GM23338 (cell line): ENCODE results near the gene SLC35F1. TPM values are rescaled to one million over a fixed set of nuclear protein-coding genes. Genes with fewer than 3 reads are reported as not detected.

Experiments used
- ATAC-seq: fragments of 200-7000 bp; cut with Tn5 transposase; 3 replicates; pipeline ENCODE4 v1.9.1; 2020
- DNase-seq: peaks from one replicate; pipeline ENCODE4 v3.0.0-alpha.2; 2015; ENCODE audit warnings: low spot score
- H2AFZ ChIP-seq: fragments of 200-600 bp; sonication (generic); 2 replicates; pipeline ENCODE4 v1.8.0; 2016; ENCODE audit warnings: antibody characterized with exemption, mild to moderate bottlenecking, moderate library complexity
- H3F3A ChIP-seq: fragments of 200-600 bp; sonication (generic); replicated peaks from 2 replicates; pipeline ENCODE4 v1.8.0; 2017; ENCODE audit warnings: antibody characterized with exemption, mixed run types, low read depth
- H3K27ac ChIP-seq: fragments of 200-600 bp; sonication (generic); 2 replicates; pipeline ENCODE4 v1.6.1; 2016; ENCODE audit warnings: low read depth
- H3K27me3 ChIP-seq: fragments of 200-600 bp; sonication (generic); 2 replicates; pipeline ENCODE4 v1.8.0; 2016; ENCODE audit warnings: mild to moderate bottlenecking, mixed run types, moderate library complexity; ENCODE audit not compliant: insufficient read depth
- H3K36me3 ChIP-seq: fragments of 200-600 bp; sonication (generic); 2 replicates; pipeline ENCODE4 v1.8.0; 2016; ENCODE audit warnings: mild to moderate bottlenecking; ENCODE audit not compliant: insufficient read depth
- H3K4me1 ChIP-seq: fragments of 200-600 bp; sonication (generic); 2 replicates; pipeline ENCODE4 v1.8.0; 2016; ENCODE audit warnings: mild to moderate bottlenecking, moderate library complexity; ENCODE audit not compliant: insufficient read depth
- H3K4me2 ChIP-seq: fragments of 200-600 bp; sonication (generic); 2 replicates; pipeline ENCODE4 v1.7.1; 2017; ENCODE audit warnings: mixed run types
- H3K4me3 ChIP-seq: fragments of 200-600 bp; sonication (generic); 2 replicates; pipeline ENCODE4 v1.6.1; 2016; ENCODE audit warnings: mixed run types
- H3K79me2 ChIP-seq: fragments of 200-600 bp; sonication (generic); replicated peaks from 2 replicates; pipeline ENCODE4 v1.8.0; 2017; ENCODE audit warnings: mild to moderate bottlenecking; ENCODE audit not compliant: insufficient read depth
- H3K9me2 ChIP-seq: fragments of 200-600 bp; sonication (generic); 2 replicates; pipeline ENCODE4 v1.8.0; 2017; ENCODE audit not compliant: insufficient read depth
- H4K20me1 ChIP-seq: fragments of 200-600 bp; sonication (generic); replicated peaks from 2 replicates; pipeline ENCODE4 v1.8.0; 2017; ENCODE audit warnings: mild to moderate bottlenecking; ENCODE audit not compliant: insufficient read depth
- H3K27ac Mint-ChIP-seq: 2 replicates; pipeline ENCODE4 v1.8.0; 2020; ENCODE audit warnings: inconsistent platforms, mild to moderate bottlenecking, moderate library complexity, mixed read lengths
- H3K27me3 Mint-ChIP-seq: 3 replicates; pipeline ENCODE4 v1.8.0; 2022; ENCODE audit warnings: low read depth, mild to moderate bottlenecking, moderate library complexity, mixed read lengths, inconsistent platforms; ENCODE audit not compliant: insufficient read depth, poor library complexity
- H3K36me3 Mint-ChIP-seq: 3 replicates; pipeline ENCODE4 v1.8.0; 2021; ENCODE audit warnings: low read depth, mild to moderate bottlenecking, inconsistent platforms, moderate library complexity, mixed read lengths
- H3K4me1 Mint-ChIP-seq: 3 replicates; pipeline ENCODE4 v1.8.0; 2020; ENCODE audit warnings: mild to moderate bottlenecking, inconsistent platforms, mixed read lengths
- H3K4me3 Mint-ChIP-seq: 3 replicates; pipeline ENCODE4 v1.8.0; 2021; ENCODE audit warnings: moderate library complexity, mild to moderate bottlenecking, inconsistent platforms, mixed read lengths
- H3K9me3 Mint-ChIP-seq: 3 replicates; pipeline ENCODE4 v1.8.0; 2020; ENCODE audit warnings: moderate library complexity, mild to moderate bottlenecking, inconsistent platforms, mixed read lengths
- CREB1 ChIP-seq: fragments of 250-450 bp; sonication (Bioruptor Pico); IDR thresholded peaks from 2 replicates; pipeline ENCODE4 v1.5.0; 2020; ENCODE audit warnings: low read depth, mild to moderate bottlenecking, moderate library complexity
- CTCF ChIP-seq, 2 experiments: fragments of 200-600 bp in 1 of 2; sonication (generic) in 1 of 2; conservative IDR thresholded peaks; 2 replicates each; pipeline versions ENCODE4 v1.5.1 to v1.6.1; 2016 to 2017; ENCODE audit warnings: antibody characterized with exemption in 2 of 2, low read depth in 2 of 2, mild to moderate bottlenecking in 2 of 2, moderate library complexity in 1 of 2
- EZH2 ChIP-seq: fragments of 200-600 bp; sonication (generic); IDR thresholded peaks from one replicate; pipeline ENCODE4 v1.8.0; 2017; ENCODE audit warnings: antibody characterized with exemption, mild to moderate bottlenecking, low read depth; ENCODE audit not compliant: unreplicated experiment
- EZH2phosphoT487 ChIP-seq: fragments of 200-600 bp; sonication (generic); IDR thresholded peaks from one replicate; pipeline ENCODE4 v1.8.1; 2018; ENCODE audit warnings: antibody characterized with exemption; ENCODE audit not compliant: unreplicated experiment
- NANOG ChIP-seq: IDR thresholded peaks from 2 replicates; pipeline ENCODE4 v1.6.1; 2016; ENCODE audit warnings: antibody characterized with exemption, borderline replicate concordance
- POLR2AphosphoS5 ChIP-seq: IDR thresholded peaks from 2 replicates; pipeline ENCODE4 v1.6.1; 2016; ENCODE audit warnings: antibody characterized with exemption, low read depth
- STAT1 ChIP-seq: IDR thresholded peaks from one replicate; pipeline ENCODE4 v1.6.1; 2016; ENCODE audit warnings: antibody characterized with exemption; ENCODE audit not compliant: unreplicated experiment
- ZNF114 ChIP-seq: fragments of 250-450 bp; sonication (Bioruptor Pico); IDR thresholded peaks from 2 replicates; pipeline ENCODE4 v1.5.0; 2020; ENCODE audit warnings: mild to moderate bottlenecking, moderate library complexity
- ZNF331 ChIP-seq: fragments of 250-450 bp; sonication (Bioruptor Pico); IDR thresholded peaks from 2 replicates; pipeline ENCODE4 v1.5.0; 2020; ENCODE audit warnings: low read depth, mild to moderate bottlenecking, moderate library complexity
- polyA plus RNA-seq: library from polyadenylated mRNA; unstranded; fragments of >200 nt; fragmentation: Nextera tagmentation; extraction: Ambion mirVana; gene quantifications from 2 replicates; pipeline ENCODE4 v1.2.1, GENCODE V29; 2016
- total RNA-seq: library from RNA; depleted of rRNA; stranded (reverse); fragments of >200 nt; shearing (Covaris generic); gene quantifications from 2 replicates; pipeline ENCODE4 v1.2.3, GENCODE V29; 2014
- TF ChIP-seq, protein P1 (sequence below): IDR thresholded peaks from one replicate; pipeline ENCODE4 v1.6.1; 2018; ENCODE audit warnings: antibody characterized with exemption; ENCODE audit not compliant: unreplicated experiment
- TF ChIP-seq, protein P2 (sequence below): IDR thresholded peaks from 2 replicates; pipeline ENCODE4 v1.6.1; 2016; ENCODE audit warnings: antibody characterized with exemption

The SLC35F1 gene
- total and polyA plus RNA-seq, 2 experiments from 2014 or later: 3.0 to 10.3 TPM

DNA sequence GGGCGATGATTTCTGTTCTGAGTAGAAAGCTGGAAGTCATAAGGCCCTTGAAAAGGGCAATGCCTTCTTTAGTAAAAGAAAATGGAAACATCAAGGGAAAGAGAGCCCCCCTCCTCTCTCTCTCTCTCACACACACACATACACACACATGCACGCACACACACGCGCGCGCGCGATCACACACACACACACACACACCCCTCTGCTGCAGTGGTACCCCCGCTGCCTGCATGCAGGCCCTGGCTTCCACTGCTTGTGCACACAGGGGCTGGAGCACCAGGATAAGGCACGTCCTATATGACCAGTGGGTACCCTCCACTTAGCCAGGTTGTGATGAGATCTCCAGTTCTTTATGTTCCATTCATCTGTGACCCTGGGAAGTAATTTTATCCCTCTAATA lies 300.9 kb downstream of the SLC35F1 start:
- H3K9me2 ChIP-seq: 0 out of 2 replicates have a peak, but pooled peaks cover 4% of the 10 kb centered on the region
- H3K4me3 Mint-ChIP-seq: no peak overlapping the region
- H3K9me3 Mint-ChIP-seq: no peaks in the 10 kb centered on the region
- H3K79me2 ChIP-seq: no peaks in the 10 kb centered on the region
- no peaks in the 10 kb centered on the region for H3K36me3 Mint-ChIP-seq
- TF ChIP-seq, protein P1, sequence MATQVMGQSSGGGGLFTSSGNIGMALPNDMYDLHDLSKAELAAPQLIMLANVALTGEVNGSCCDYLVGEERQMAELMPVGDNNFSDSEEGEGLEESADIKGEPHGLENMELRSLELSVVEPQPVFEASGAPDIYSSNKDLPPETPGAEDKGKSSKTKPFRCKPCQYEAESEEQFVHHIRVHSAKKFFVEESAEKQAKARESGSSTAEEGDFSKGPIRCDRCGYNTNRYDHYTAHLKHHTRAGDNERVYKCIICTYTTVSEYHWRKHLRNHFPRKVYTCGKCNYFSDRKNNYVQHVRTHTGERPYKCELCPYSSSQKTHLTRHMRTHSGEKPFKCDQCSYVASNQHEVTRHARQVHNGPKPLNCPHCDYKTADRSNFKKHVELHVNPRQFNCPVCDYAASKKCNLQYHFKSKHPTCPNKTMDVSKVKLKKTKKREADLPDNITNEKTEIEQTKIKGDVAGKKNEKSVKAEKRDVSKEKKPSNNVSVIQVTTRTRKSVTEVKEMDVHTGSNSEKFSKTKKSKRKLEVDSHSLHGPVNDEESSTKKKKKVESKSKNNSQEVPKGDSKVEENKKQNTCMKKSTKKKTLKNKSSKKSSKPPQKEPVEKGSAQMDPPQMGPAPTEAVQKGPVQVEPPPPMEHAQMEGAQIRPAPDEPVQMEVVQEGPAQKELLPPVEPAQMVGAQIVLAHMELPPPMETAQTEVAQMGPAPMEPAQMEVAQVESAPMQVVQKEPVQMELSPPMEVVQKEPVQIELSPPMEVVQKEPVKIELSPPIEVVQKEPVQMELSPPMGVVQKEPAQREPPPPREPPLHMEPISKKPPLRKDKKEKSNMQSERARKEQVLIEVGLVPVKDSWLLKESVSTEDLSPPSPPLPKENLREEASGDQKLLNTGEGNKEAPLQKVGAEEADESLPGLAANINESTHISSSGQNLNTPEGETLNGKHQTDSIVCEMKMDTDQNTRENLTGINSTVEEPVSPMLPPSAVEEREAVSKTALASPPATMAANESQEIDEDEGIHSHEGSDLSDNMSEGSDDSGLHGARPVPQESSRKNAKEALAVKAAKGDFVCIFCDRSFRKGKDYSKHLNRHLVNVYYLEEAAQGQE: no peak
- TF ChIP-seq EZH2phosphoT487 (no peak), CTCF (conservative IDR thresholded peaks at IDR 0.05; ENCODE audit: low read depth in 2 of 2) (no peak), STAT1 (no peak)
- TF ChIP-seq, protein P2, sequence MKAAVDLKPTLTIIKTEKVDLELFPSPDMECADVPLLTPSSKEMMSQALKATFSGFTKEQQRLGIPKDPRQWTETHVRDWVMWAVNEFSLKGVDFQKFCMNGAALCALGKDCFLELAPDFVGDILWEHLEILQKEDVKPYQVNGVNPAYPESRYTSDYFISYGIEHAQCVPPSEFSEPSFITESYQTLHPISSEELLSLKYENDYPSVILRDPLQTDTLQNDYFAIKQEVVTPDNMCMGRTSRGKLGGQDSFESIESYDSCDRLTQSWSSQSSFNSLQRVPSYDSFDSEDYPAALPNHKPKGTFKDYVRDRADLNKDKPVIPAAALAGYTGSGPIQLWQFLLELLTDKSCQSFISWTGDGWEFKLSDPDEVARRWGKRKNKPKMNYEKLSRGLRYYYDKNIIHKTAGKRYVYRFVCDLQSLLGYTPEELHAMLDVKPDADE: no peak
- no peaks in the 10 kb centered on the region for H3K27me3 ChIP-seq
- H4K20me1 ChIP-seq: no peaks in the 10 kb centered on the region
- H3K4me3 ChIP-seq: no peak overlapping the region
- no peak overlapping the region for H3K4me2 ChIP-seq
- H3K27ac Mint-ChIP-seq: no peak overlapping the region
- H3K27me3 Mint-ChIP-seq: no peaks in the 10 kb centered on the region
- H2AFZ ChIP-seq: no peak overlapping the region
- H3K4me1 Mint-ChIP-seq: peaks cover 19% of the 10 kb centered on the region; the same call in 2 of the 3 replicates
- ATAC-seq (peak; percentile 37; the same call in 2 of the 3 replicates), DNase-seq (no peak)
- no peaks in the 10 kb centered on the region for H3K36me3 ChIP-seq
- no peak overlapping the region for H3K27ac ChIP-seq
- H3F3A ChIP-seq: no peaks in the 10 kb centered on the region
- H3K4me1 ChIP-seq: peaks cover 14% of the 10 kb centered on the region

DNA sequence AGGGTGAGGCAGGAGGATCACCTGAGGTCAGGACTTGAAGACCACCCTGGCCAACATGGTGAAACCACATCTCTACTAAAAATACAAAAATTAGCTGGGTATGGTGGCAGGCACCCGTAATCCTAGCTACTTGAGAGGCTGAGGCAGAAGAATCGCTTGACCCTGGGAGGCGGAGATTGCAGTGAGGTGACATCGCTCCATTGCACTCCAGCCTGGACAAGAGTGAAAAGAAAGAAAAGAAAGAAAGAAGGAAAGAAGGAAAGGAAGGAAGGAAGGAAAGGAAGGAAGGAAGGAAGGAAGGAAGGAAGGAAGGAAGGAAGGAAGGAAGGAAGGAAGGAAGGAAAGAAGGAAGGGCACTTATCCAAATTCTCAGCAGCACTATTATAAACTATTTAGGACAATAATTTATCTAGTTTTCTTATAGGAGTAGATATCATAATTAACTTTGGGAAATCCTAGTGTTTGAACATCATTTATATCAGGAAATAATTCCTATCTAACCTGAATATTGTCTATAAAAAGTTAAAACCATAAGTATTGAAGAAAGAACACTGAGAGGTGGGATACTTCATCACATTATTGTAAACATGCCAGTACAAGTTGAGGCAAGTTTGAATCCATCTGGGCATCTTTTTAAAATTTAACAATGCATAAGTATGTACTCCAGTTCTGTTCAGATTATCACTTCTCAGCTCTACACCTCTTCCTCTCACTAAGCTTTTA lies 305.5 kb downstream of the SLC35F1 start:
- H4K20me1 ChIP-seq: no peaks in the 10 kb centered on the region
- H2AFZ ChIP-seq: no peak overlapping the region
- no peak overlapping the region for H3K4me3 ChIP-seq
- no peak overlapping the region for H3K4me2 ChIP-seq
- no peak for DNase-seq
- no peak overlapping the region for H3K27ac Mint-ChIP-seq
- no peak overlapping the region for H3K4me3 Mint-ChIP-seq
- peaks cover 17% of the 10 kb centered on the region; the same call in 2 of the 3 replicates for H3K4me1 Mint-ChIP-seq
- H3K27ac ChIP-seq: no peak overlapping the region
- no peaks in the 10 kb centered on the region for H3K27me3 Mint-ChIP-seq
- H3F3A ChIP-seq: no peaks in the 10 kb centered on the region
- H3K27me3 ChIP-seq: no peaks in the 10 kb centered on the region
- H3K36me3 Mint-ChIP-seq: no peaks in the 10 kb centered on the region
- ATAC-seq: no peak
- no peaks in the 10 kb centered on the region for H3K36me3 ChIP-seq
- H3K79me2 ChIP-seq: no peaks in the 10 kb centered on the region
- H3K9me2 ChIP-seq: no peaks in the 10 kb centered on the region
- no peaks in the 10 kb centered on the region for H3K9me3 Mint-ChIP-seq
- H3K4me1 ChIP-seq: peaks cover 14% of the 10 kb centered on the region
- TF ChIP-seq NANOG (no peak), ZNF114 (no peak), EZH2 (no peak), STAT1 (no peak), POLR2AphosphoS5 (no peak), ZNF331 (CRISPR knock-in tag) (no peak), CREB1 (CRISPR knock-in tag) (no peak)
- TF ChIP-seq, protein P1: no peak
